ENCODE results near the gene HLA-C. TPM values are rescaled to one million over a fixed set of nuclear protein-coding genes. Genes with fewer than 3 reads are reported as not detected.

HLA-C gene
- total and polyA plus RNA-seq, 2 donors (not counting 3 experiments of a cell fraction or from before 2014, with no cell fraction given) = 109 to 287 TPM

GRCh38 chr6:31305703-31306219 lies 33.9 kb upstream of the HLA-C start:
- no peak for FAIRE-seq

More at GRCh38 chr6:31305703-31306219, 33.9 kb upstream of the HLA-C start:
- Histone ChIP-seq H3K9me1 (replicated peaks; ENCODE audit: control insufficient read depth, extremely low read depth, insufficient read depth, low read length) (no peaks in the 10 kb centered on the region), H4K20me1 (replicated peaks; ENCODE audit: control insufficient read depth, extremely low read depth, insufficient read depth, low read length) (no peaks in the 10 kb centered on the region), H3K9ac (replicated peaks; ENCODE audit: extremely low read depth, insufficient read depth, low read length) (no peak overlapping the region), H3K4me3 (replicated peaks in 1 of 3; ENCODE audit: insufficient read depth in 1 of 3, low read depth in 1 of 3, low read length in 3 of 3) (no peak overlapping the region), H3K27me3 (ENCODE audit: control insufficient read depth in 2 of 2, insufficient read depth in 2 of 2, low read length in 2 of 2) (peaks cover 29 to 33% of the 10 kb centered on the region in 2 experiments), H2AFZ (ENCODE audit: low read depth, low read length) (no peak overlapping the region), H3K79me2 (ENCODE audit: control insufficient read depth, insufficient read depth, low read length) (no peaks in the 10 kb centered on the region), H3K27ac (ENCODE audit: insufficient read depth, low read depth, low read length) (no peak overlapping the region), H3K4me1 (ENCODE audit: control insufficient read depth, extremely low read depth, insufficient read depth, low read length) (no peaks in the 10 kb centered on the region), H3K9me3 (replicated peaks; ENCODE audit: control insufficient read depth, insufficient read depth, low read length) (no peaks in the 10 kb centered on the region), H3K36me3 (ENCODE audit: control insufficient read depth in 2 of 2, extremely low read depth in 1 of 2, insufficient read depth in 2 of 2, low read length in 2 of 2) (no peaks in the 10 kb centered on the region), H3K4me2 (ENCODE audit: insufficient read depth, low read length) (no peak overlapping the region)
- ChIA-PET POLR2A (no interaction called here), CTCF (no interaction called here)
- dilution Hi-C loops (cut with MboI; ENCODE audit: extremely low pct_ligation_motif_present, low sequenced_read_pairs) (no loop called here), intact Hi-C loops (cut with micrococcal nuclease) (no loop called here)
- DNase-seq (ENCODE audit: low read depth, low spot score) = no peak
- no peak for TF ChIP-seq CTCF (IDR thresholded peaks at IDR 0.05; ENCODE audit: extremely low read depth in 1 of 2, insufficient read depth in 1 of 2, low read depth in 1 of 2, low read length in 2 of 2)
- no peak for TF ChIP-seq FOS (IDR thresholded peaks at IDR 0.05; ENCODE audit: borderline replicate concordance, insufficient read depth, low read length)
- TF ChIP-seq MAX (IDR thresholded peaks at IDR 0.05; ENCODE audit: insufficient read depth, insufficient read length) = no peak
- BruUV-seq (replicated peaks) = no TSS peak

Data from endothelial cell of umbilical vein (primary cell).